Adrenal gland (tissue), 12 donors: ENCODE data around the gene TCEA3. TPM values are rescaled to one million over a fixed set of nuclear protein-coding genes. Genes with fewer than 3 reads are reported as not detected.

ENCODE experiments used
- DNase-seq, 7 donors: peaks; one replicate each; pipeline ENCODE4 v3.0.0-alpha.2; 2019 to 2020
- H3K27ac ChIP-seq, 5 donors: fragments of 200-600 bp; sonication (generic) in 4 of 5; 1 replicate in 3 of 5; 2 replicates in 2 of 5; pipeline versions ENCODE4 v1.5.1 to v1.8.0; 2016 to 2020; ENCODE audit warnings: mild to moderate bottlenecking in 1 of 5
- H3K27me3 ChIP-seq: fragments of 200-600 bp; 2 replicates; pipeline ENCODE4 v1.8.0; 2021
- H3K36me3 ChIP-seq, 2 donors: fragments of 200-600 bp; replicated peaks in 1 of 2; 1 replicate in 1 of 2; 2 replicates in 1 of 2; pipeline versions ENCODE4 v1.5.1 to v1.8.0; 2018 to 2022
- H3K4me1 ChIP-seq, 2 donors: fragments of 200-600 bp; replicated peaks in 1 of 2; 1 replicate in 1 of 2; 2 replicates in 1 of 2; pipeline versions ENCODE4 v1.5.1 to v1.8.0; 2018 to 2021
- H3K4me3 ChIP-seq, 4 donors: fragments of 200-600 bp; sonication (generic) in 3 of 4; one replicate each; pipeline ENCODE4 v1.5.1; 2016 to 2018
- H3K9me3 ChIP-seq, 3 donors: fragments of 200-600 bp; sonication (generic) in 1 of 3; replicated peaks in 1 of 3; 1 replicate in 2 of 3; 2 replicates in 1 of 3; pipeline versions ENCODE4 v1.5.1 to v1.8.0; 2016 to 2021
- POLR2A ChIP-seq, 2 donors: fragments of 450-650 bp; IDR thresholded peaks; one replicate each; pipeline ENCODE4 v1.6.1; 2017; ENCODE audit warnings: antibody characterized with exemption in 2 of 2, mild to moderate bottlenecking in 2 of 2, moderate library complexity in 1 of 2
- WGBS, 4 donors: extraction: QIAGEN DNeasy Blood & Tissue Kit in 2 of 4; methylation state at CpG; one replicate each; pipeline versions ENCODE4 v1.1.5 to v1.1.7; 2013 to 2017; 5-methylcytosine and 5-hydroxymethylcytosine counted together
- intact Hi-C, 2 donors: fragments of 100-400 bp; cut with DNase I; formaldehyde crosslinking; loops; one replicate each; pipeline versions ENCODE4 v1.14.1 to v1.15.0; 2022 to 2023
- polyA plus RNA-seq, 3 donors: library from polyadenylated mRNA; stranded (reverse); fragments of 200-250 nt in 2 of 3; fragments of 350-450 nt in 1 of 3; fragmentation: Illumina TruSeq in 1 of 3; extraction: RNeasy Lipid Tissue Mini Kit (QIAGEN cat#74804) in 1 of 3; gene quantifications; one replicate each; pipeline ENCODE4 v1.2.3, GENCODE V29; 2013 to 2014
- total RNA-seq, 9 donors: library from RNA; depleted of rRNA in 4 of 9; stranded (reverse); fragments of >200 nt in 4 of 9; fragments of 120-200 nt in 1 of 9; fragmentation: NEBNext Ultra II Directional in 1 of 9; extraction: Animal tissue kit (Norgen Biotek cat#: 25700) in 1 of 9; gene quantifications; one replicate each; pipeline versions ENCODE4 v1.1.0 to v1.2.4, GENCODE V29; 2013 to 2023
- TF ChIP-seq, protein P1 (sequence below), 6 experiments: fragments of 450-650 bp in 4 of 6; fragments of 200-600 bp in 2 of 6; sonication (generic) in 1 of 6; IDR thresholded peaks; 1 replicate in 5 of 6; 2 replicates in 1 of 6; pipeline versions ENCODE4 v1.5.1 to v1.8.0; 2016 to 2021; ENCODE audit warnings: antibody characterized with exemption in 6 of 6, mild to moderate bottlenecking in 2 of 6, moderate library complexity in 1 of 6
- donor health status: healthy with polysubstance abuse.
- donor health status: Bipolar disorder and iron deficiency.
- donor health status: DM: yes; HTN: yes; CAD: no.
- donor health status: DM: no; HTN: no; CAD: no.
- donor health status: DM: no; HTN: no; CAD: no.
- donor health status: DM: yes; HTN: yes; CAD: no.

The TCEA3 gene
- total and polyA plus RNA-seq, 12 donors, result 23.6 to 171 (median 115) TPM

DNA sequence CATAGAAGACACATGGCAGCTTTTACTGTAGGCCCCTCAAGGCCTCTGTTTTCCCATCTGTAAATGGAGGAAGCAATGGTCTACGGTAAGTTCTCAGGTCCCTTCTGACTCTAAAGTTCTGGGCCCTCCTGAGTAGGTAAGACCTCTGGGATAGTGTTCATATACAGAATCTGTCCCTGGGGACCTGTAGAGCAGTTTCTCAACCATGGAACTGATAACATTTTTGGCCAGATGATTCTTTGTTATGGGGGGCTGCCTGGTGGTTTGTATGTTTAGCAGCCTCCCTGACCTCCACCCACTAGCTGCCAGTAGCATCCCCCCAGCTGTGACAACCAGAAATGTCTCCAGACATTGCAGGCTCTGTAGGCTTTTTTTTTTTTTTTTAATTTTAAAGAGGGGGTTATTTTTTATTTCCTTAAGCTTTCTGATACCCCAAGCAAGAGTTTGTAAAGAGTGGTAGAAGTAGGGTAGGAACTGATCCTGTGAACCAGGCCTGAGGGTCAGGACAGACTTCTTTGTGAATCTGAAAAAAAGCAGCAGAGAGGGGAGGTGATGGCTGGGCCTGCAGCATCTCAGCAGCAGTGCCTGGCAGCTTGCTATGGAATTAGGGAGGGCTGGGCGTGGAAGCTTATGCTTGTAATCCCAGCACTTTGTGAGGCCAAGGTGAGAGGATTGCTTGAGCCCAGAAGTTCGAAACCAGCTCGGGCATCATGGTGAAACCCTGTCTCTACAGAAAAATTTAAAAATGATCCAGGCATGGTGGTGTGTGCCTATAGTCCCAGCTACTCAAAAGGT lies 20.2 kb upstream of the TCEA3 start:
- 87 to 94% (median 92%) methylated on average over 4 of the region's 4 CpGs for WGBS, 4 donors
- H3K36me3 ChIP-seq, result peaks cover 0 to 11% of the 10 kb centered on the region in 2 donors
- DNase-seq, result no peak
- no peaks in the 10 kb centered on the region for H3K9me3 ChIP-seq
- no peaks in the 10 kb centered on the region for H3K27me3 ChIP-seq
- H3K27ac ChIP-seq, result peak overlapping the region in 1 of 5 donors; percentile 45
- TF ChIP-seq, protein P1, sequence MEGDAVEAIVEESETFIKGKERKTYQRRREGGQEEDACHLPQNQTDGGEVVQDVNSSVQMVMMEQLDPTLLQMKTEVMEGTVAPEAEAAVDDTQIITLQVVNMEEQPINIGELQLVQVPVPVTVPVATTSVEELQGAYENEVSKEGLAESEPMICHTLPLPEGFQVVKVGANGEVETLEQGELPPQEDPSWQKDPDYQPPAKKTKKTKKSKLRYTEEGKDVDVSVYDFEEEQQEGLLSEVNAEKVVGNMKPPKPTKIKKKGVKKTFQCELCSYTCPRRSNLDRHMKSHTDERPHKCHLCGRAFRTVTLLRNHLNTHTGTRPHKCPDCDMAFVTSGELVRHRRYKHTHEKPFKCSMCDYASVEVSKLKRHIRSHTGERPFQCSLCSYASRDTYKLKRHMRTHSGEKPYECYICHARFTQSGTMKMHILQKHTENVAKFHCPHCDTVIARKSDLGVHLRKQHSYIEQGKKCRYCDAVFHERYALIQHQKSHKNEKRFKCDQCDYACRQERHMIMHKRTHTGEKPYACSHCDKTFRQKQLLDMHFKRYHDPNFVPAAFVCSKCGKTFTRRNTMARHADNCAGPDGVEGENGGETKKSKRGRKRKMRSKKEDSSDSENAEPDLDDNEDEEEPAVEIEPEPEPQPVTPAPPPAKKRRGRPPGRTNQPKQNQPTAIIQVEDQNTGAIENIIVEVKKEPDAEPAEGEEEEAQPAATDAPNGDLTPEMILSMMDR (IDR thresholded peaks at IDR 0.05), result no peak
- TF ChIP-seq POLR2A (IDR thresholded peaks at IDR 0.05), result no peak
- H3K4me1 ChIP-seq, result peaks cover 0 to 4% of the 10 kb centered on the region in 2 donors
- intact Hi-C loops, result no loop called here
- H3K4me3 ChIP-seq, result no peak overlapping the region

DNA sequence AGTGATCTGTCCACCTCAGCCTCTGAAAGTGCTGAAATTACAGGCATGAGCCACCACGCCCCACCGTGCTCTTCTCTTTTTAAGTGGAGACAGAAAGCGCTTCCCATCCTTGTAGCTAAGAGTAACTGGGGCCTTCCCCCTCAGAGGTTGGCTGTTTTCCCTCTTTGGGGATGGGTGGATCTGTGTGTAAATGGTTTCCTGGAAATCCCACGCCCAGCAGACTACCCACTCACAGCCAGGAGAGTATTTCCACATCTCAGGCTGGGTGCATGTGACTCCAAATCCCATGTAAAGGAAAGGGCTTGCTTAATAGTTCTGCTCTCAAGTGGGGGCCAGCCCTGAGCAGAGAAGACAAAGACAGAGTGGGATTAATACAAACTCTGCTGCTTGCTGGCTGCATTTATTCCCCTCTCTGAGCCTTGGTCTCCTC lies 19.6 kb upstream of the TCEA3 start:
- Histone ChIP-seq H3K4me1 (peaks cover 0 to 4% of the 10 kb centered on the region in 2 donors), H3K4me3 (no peak overlapping the region), H3K27ac (peak overlapping the region in 1 of 5 donors; percentile 46), H3K36me3 (peaks cover 0 to 11% of the 10 kb centered on the region in 2 donors), H3K27me3 (no peaks in the 10 kb centered on the region), H3K9me3 (no peaks in the 10 kb centered on the region)
- no peak for TF ChIP-seq POLR2A (IDR thresholded peaks at IDR 0.05)
- TF ChIP-seq, protein P1 (IDR thresholded peaks at IDR 0.05), result no peak
- WGBS, 4 donors, result 79 to 93% (median 85%) methylated on average over 4 of the region's 4 CpGs
- intact Hi-C loops, result no loop called here
- DNase-seq, result peak in 6 of 7 donors; percentile 60 to 88 (median 74)

DNA sequence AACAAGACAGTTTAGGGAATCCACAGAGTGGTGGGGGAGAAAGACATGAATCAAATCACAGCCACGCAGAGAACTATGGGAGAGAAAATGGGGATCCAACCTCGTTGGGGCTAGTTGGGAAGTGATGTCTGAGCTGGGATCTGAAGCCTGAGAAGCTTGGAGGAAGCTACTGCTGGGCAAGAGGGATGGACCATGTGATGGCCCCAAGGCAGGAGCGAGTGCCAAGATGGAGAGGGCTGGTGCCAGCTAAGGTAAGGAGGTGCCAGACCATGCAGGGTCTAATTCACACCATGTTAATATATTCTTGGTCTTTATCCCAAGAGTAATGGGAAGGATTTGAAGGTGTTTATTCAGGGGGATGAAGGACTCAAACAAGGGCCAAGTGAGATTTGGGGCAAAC lies 18.2 kb upstream of the TCEA3 start:
- no peaks in the 10 kb centered on the region for H3K27me3 ChIP-seq
- intact Hi-C loops, result no loop called here
- no peak overlapping the region for H3K4me3 ChIP-seq
- no peak overlapping the region for H3K27ac ChIP-seq
- DNase-seq, result no peak
- WGBS, 4 donors, result 87 to 93% (median 89%) methylated on average over 3 of the region's 3 CpGs
- H3K4me1 ChIP-seq, result peaks cover 0 to 4% of the 10 kb centered on the region in 2 donors
- H3K36me3 ChIP-seq, result peaks cover 0 to 11% of the 10 kb centered on the region in 2 donors
- TF ChIP-seq POLR2A (IDR thresholded peaks at IDR 0.05), result no peak
- no peaks in the 10 kb centered on the region for H3K9me3 ChIP-seq

DNA sequence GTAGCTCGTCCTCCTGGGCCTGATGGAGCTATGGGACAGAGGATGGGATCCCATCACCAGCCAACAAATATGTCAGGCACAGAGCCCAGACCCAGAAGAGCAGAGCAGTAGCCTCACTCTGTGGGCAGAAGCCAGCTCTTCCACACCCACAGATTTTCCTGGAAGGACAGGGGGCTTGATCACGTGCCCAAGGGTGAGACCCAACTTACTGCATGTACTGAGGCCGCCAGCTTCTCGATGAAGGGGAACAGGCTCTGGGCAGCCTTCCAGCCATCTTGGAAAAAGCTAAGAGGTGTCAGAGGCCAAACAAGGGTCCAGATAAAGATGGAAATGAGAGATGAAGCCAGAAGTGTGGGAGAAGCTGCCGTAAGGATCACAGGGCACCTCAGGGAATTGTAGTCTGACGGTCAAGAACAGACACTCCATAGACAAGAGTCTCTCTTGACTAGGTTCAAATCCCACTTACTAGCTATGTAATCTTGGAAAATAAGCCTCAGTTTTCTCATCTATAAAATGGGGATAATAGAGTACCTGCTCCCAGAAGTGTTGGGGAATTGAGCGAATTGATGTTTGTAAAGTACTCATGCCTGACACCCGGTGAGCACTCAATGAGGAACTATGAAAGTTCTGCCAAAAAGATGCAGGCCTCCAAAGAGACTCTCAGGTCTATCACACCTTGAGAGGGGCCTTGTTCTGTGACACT lies 17.0 kb upstream of the TCEA3 start:
- Histone ChIP-seq H3K36me3 (peaks cover 0 to 16% of the 10 kb centered on the region in 2 donors), H3K9me3 (no peaks in the 10 kb centered on the region), H3K4me3 (no peak overlapping the region), H3K4me1 (peaks cover 0 to 4% of the 10 kb centered on the region in 2 donors), H3K27ac (no peak overlapping the region), H3K27me3 (no peaks in the 10 kb centered on the region)
- intact Hi-C loops, result no loop called here
- WGBS, 4 donors, result 83 to 90% (median 85%) methylated on average over 7 to 8 of the region's 8 CpGs
- DNase-seq, result no peak
- no peak for TF ChIP-seq POLR2A (IDR thresholded peaks at IDR 0.05)
- TF ChIP-seq, protein P1 (IDR thresholded peaks at IDR 0.05), result no peak
